Activated CD4-positive, alpha-beta T cell treated with anti-CD3 and anti-CD28 coated beads for 1 hour (primary cell): ENCODE data around the gene CHRM3.
"Not testable (repeated sequence)": the region's sequence is repeated elsewhere in the genome, so short reads cannot be mapped to it uniquely, and the experiment has no call there.

Experiments used
- DNase-seq: peaks from one replicate; pipeline ENCODE4 v3.0.0-alpha.2; 2020

CHRM3 gene

DNA sequence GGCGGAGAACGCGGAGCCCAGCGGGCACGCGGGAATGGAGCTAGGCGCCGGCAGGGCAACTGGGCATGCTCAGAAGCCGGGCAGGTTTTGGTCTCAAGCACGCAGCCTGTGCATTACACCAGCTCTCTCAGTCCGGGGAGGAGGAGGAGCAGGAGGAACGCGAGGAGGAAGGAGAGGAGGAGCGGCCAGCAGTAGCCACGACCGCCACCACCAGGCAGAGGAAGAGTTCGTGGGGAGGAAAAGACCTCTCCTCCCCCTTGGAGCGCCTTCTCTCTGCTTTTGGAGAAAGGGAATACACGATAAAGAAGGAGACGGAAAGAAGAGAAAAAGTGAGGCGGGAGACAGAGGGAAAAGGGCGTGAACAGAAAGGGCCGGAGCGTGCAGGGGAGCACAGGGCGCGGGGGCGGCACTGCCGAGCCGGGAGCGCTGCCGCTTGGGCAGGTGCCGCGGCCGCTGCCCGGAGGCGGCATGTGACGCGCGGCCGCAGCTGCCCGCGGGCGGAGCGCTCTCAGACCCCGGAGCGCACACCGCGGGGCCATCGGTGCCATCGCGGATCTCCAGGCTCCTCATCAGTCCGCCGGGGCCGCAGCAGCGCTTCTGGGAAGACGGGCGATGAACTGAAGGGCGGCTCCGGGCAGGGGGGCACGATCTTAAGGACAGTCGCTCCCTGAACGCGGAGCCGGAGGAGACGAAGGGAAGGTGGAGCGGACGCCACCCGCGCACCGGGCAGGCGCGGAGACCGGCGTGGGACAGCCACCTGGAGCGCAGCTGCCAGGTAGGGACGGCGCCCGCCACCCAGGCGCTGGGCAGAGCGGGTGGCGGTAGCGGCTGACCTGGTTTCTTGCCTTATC is at the start of gene CHRM3:
CHRM3 (plus strand) TSS at position 116 of the 851 bp plus-strand sequence. CDS start 520,884 bp downstream, outside the sequence.
- DNase-seq = no peak

DNA sequence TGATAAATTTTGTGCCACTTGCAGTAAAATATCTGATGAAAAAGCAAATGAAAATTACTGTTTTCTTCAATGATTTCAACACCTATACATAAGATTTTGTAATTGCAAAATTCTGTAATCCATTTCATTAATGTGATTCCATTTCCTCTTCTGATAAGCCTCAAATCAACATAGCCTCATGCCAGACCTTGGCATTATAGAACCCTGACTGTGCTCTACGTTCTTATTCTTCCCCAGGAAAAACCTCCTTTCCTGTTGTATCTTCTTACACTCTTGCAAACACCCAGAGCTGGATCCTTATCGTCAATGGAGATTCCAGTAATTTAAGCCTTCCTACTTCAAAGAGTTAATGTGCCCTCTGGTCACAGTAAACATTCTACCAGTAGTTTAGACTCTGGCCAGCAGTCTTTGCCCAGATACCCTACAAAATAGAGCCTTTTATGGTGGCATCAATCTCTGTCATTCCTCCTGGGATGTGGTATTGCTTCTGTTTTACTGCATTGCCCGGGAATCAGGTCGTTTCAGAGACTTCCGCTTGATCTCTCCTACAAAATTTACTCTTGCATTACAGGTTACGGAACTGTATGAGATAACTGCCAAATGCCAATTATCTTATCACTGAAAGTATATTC is 48.5 kb upstream of the CHRM3 start:
- no peak for DNase-seq

DNA sequence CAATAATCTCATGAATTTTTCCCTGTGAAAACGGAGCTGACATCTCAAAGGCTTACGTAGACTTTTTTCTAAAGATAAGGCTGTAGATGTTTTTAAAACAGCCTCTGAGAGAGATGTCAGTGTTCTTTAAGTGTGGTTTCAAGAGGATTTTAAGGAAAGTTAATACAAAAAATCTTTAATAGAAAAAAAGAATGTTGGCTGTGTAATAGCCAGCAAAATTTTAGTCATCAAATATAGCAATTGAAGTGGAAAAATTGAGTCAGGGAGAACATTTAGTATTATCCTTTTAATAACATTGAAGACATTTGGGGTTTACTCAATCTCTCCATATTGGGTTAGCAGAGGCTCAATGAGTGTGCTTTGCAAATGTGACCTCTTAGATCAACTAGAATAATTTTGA is 38.6 kb upstream of the CHRM3 start:
- no peak for DNase-seq

- no peak for DNase-seq
These were observed 37.6 kb upstream of the CHRM3 start for GRCh38 chr1:239348635-239349353.

GRCh38 chr1:239349699-239350098 is 36.7 kb upstream of the CHRM3 start:
- no peak for DNase-seq

- DNase-seq = no peak
These were observed 32.8 kb upstream of the CHRM3 start for GRCh38 chr1:239353536-239353935.

DNA sequence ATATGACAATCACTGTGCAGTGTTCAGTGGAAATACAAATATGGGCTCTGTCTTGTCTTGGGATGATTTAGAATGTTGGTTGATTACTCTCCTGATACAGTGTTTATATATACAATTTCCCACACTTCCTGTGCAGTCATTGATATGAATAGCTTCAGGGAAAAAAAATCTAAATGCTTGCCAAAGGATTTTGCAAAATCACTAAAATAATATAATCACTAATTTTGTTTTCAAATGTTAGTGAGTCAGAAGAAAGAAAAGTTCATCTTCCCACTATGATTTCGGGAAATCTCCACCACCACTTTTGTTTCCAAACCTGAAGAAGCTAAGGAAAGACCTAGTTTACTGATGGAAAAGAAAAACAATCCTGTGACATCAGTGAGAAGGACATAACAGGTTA is 32.1 kb upstream of the CHRM3 start:
- no peak for DNase-seq

- no peak for DNase-seq
These were observed 28.5 kb upstream of the CHRM3 start for GRCh38 chr1:239357867-239358266.

DNA sequence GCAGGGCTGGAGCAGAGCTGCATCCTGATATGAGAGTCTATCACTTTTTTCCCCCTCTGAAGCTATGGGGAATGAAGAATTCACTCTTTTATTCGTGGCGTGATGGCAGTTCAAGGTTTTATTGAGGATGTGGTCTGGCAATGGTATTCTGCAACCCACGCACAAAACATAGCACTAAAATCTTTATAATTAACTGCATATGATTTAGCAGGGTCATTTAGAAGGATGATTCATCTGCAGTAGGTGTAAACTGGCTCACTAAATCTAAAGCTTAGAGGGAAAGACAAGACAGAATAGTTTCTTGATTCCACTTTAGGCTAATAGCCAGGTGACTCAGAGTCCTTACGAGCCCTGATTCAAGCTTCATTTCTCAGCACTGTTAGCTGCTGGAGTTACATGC is 25.0 kb upstream of the CHRM3 start:
- DNase-seq = no peak

- DNase-seq = no peak
These were observed 22.4 kb upstream of the CHRM3 start for GRCh38 chr1:239363930-239364329.

DNA sequence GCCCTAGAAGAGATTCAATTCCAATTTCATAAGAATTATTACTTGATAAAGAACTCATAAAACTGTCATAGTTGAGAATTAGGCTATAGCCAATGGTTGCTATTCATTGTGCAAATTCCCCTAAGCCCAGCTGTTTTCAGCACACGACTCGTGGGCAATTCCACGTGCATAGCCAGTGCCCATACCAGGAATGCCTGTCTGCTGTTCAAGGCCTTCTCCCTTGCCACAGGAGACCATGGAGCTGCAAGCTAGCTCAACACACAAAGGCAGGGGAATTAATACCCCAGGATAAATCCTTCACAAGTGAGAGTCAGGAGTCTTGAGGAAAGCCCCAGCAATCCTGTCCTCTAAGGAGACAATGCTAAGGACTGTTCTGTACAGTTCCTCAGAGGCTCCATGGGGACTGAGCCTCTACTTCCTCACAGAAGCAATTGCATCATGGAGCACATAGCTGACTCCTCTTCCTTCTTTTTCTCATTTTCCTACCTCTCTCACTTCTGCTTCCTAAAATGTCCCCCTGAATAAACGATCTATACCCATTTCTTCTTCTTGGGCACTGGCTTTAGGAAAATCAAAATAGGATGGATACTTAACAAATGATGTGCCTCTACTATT is 19.1 kb upstream of the CHRM3 start:
- DNase-seq = no peak

- no peak for DNase-seq
These were observed 17.8 kb upstream of the CHRM3 start for GRCh38 chr1:239368436-239369109.

GRCh38 chr1:239370869-239371268 is 15.5 kb upstream of the CHRM3 start:
- DNase-seq = not testable (repeated sequence)

DNA sequence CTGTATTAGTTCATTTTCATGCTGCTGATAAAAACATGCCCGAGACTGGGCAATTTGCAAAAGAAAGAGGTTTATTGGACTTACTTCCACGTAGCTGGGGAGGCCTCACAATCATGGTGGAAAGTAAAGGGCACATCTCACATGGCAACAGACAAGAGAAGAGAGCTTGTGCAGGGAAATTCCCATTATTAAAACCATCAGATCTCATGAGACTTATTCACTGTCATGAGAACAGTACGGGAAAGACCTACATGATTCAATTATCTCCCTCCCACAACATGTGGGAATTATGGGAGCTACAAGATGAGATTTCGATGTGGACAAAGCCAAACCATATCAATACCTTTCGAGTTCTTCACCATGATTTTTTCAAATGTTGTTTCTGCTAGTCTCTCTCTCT is 3.7 kb upstream of the CHRM3 start:
- no peak for DNase-seq

- DNase-seq = no peak
These were observed 2.7 kb upstream of the CHRM3 start for GRCh38 chr1:239383714-239384113.

DNA sequence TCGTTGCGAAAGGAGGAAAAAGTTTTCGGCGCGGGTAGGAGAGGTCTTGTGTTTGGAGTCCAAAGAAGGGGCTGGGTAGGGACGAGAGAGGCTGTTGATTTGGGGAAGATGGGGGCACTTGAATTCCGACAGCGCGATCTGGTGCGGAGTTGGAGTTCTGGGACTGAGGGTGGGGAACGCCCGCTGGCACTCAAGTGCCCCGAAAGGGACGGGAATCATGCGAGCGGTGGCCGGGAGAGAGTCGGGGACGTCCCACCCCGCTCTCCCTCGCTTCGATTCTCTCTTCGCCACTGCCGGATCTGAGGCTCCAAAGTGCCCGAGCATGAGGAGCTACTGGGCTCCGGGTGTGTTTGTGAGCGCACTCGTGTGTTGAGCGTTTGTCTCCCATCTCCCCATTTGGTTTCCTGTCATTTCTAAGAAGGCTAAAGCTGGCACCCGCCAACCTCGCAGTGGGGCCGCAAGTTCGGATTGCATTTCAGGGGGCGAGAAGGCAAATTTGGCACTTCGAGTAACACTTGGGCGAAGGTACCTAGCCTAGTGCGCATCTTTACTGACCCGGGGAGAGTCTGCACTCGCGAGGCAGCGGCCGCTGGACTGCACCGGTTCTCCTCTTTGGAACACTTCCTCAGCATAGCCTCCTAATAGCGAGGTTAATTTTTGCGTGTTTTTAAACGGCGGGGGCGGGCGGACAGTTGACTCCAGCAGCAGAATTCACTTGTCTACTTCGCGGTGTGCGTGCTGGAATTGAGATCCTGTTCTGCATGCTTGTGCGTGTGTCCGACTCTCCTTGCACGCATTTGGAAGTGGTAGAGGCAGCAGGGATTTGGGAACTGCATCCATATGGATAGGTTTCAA is 1.2 kb downstream of the CHRM3 start:
- DNase-seq = no peak

- no peak for DNase-seq
These were observed 1.8 kb downstream of the CHRM3 start for GRCh38 chr1:239388159-239388485.

- DNase-seq = no peak
These were observed 2.2 kb downstream of the CHRM3 start for GRCh38 chr1:239388578-239388977.

DNA sequence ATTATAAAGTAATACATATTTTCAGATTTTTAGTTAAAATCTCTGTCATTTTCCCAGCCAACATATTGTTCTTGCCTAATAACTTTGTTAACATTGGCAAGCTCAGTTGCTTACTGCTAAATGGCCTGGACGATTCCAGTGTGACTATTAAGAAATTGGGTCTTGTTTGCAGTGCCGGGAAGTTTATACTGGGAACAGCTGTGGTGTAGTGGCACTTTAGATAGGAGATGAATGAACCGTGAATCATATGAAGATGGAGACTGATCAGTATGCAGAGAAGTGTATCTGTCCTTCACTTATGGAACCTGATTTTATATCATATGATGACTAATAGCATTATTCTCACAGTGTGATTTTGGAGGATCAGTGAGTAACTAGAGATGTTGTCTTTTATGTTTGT is 3.3 kb downstream of the CHRM3 start:
- no peak for DNase-seq

DNA sequence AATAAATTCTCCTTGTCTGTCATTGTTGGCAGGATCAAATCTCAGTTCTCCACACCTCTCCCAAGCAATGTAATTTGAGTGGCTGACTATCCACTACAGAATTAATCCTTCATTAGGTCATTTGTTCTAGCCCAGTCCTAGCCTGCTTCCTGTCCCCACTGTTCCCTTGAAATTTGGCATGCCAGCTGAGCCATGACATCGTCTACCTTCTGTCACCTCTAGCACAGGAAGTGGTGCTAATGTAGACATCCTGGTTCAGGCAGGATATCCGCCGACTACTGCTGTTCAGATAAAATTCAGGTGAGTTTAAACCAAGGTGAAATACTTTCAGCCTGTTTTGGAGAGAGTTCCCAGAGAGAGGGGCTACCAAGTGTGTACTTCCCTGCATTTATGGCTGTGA is 5.9 kb downstream of the CHRM3 start:
- no peak for DNase-seq

GRCh38 chr1:239394107-239394506 is 7.7 kb downstream of the CHRM3 start:
- DNase-seq = no peak

- DNase-seq = no peak
These were observed 27.5 kb downstream of the CHRM3 start for GRCh38 chr1:239413916-239414315.
